Lung (tissue), 12 donors: ENCODE measurements around the gene GRIN2A. TPM values are rescaled to one million over a fixed set of nuclear protein-coding genes. Genes with fewer than 3 reads are reported as not detected.

Experiments used
- ATAC-seq: fragments of 200-7000 bp; cut with Tn5 transposase; one replicate; pipeline ENCODE4 v1.9.1; 2020; ENCODE audit warnings: moderate number of reproducible peaks; ENCODE audit not compliant: insufficient read depth, low FRiP score
- DNase-seq, 3 donors: peaks; one replicate each; pipeline ENCODE4 v3.0.0-alpha.2; 2013 to 2017
- H3K27ac ChIP-seq, 2 donors: one replicate each; pipeline ENCODE4 v1.5.1; 2013; ENCODE audit warnings: mild to moderate bottlenecking in 2 of 2, moderate library complexity in 2 of 2, control low read depth in 1 of 2, inconsistent platforms in 1 of 2, low read depth in 1 of 2, low read length in 1 of 2
- H3K27me3 ChIP-seq, 3 donors: one replicate each; pipeline ENCODE4 v1.5.1; 2013; ENCODE audit warnings: low read length in 2 of 3; ENCODE audit not compliant: control insufficient read depth in 3 of 3, insufficient read depth in 3 of 3
- H3K36me3 ChIP-seq, 4 donors: one replicate each; pipeline ENCODE4 v1.5.1; 2013; ENCODE audit warnings: low read length in 4 of 4, mild to moderate bottlenecking in 1 of 4, moderate library complexity in 1 of 4; ENCODE audit not compliant: control insufficient read depth in 4 of 4, insufficient read depth in 4 of 4
- H3K4me1 ChIP-seq, 5 donors: one replicate each; pipeline ENCODE4 v1.5.1; 2013; ENCODE audit warnings: low read length in 5 of 5, mild to moderate bottlenecking in 2 of 5, moderate library complexity in 1 of 5; ENCODE audit not compliant: control insufficient read depth in 5 of 5, insufficient read depth in 5 of 5
- H3K4me3 ChIP-seq: one replicate; pipeline ENCODE4 v1.5.1; 2013; ENCODE audit warnings: mild to moderate bottlenecking, control low read depth, moderate library complexity
- H3K9ac ChIP-seq, 2 donors: one replicate each; pipeline ENCODE4 v1.5.1; 2013; ENCODE audit warnings: low read length in 2 of 2, control low read depth in 1 of 2; ENCODE audit not compliant: insufficient read depth in 1 of 2
- H3K9me3 ChIP-seq, 4 donors: one replicate each; pipeline ENCODE4 v1.5.1; 2013; ENCODE audit warnings: low read length in 3 of 4, mild to moderate bottlenecking in 1 of 4, moderate library complexity in 1 of 4; ENCODE audit not compliant: control insufficient read depth in 4 of 4, insufficient read depth in 3 of 4
- WGBS, 2 donors: extraction: QIAGEN DNeasy Blood & Tissue Kit; methylation state at CpG; one replicate each; pipeline ENCODE4 v1.1.7; 2013; 5-methylcytosine and 5-hydroxymethylcytosine counted together
- polyA plus RNA-seq, 2 donors: library from polyadenylated mRNA; stranded (reverse); fragments of 200-250 nt; gene quantifications; one replicate each; pipeline ENCODE4 v1.2.1, GENCODE V29; 2013
- total RNA-seq, 2 donors: library from RNA; depleted of rRNA in 1 of 2; stranded (reverse); fragments of >200 nt in 1 of 2; gene quantifications; one replicate each; pipeline ENCODE4 v1.2.1, GENCODE V29; 2014 to 2021
- TF ChIP-seq, protein P1 (sequence below): IDR thresholded peaks from 2 replicates; pipeline ENCODE4 v1.5.1; 2012; ENCODE audit warnings: mild to moderate bottlenecking; ENCODE audit errors: control extremely low read depth, extremely low read depth
- donor health status: control.
- donor health status: control.
- donor health status: Bipolar disorder and iron deficiency.
- donor health status: healthy.
- donor health status: DM: yes; HTN: yes; CAD: no.

Gene GRIN2A
- total and polyA plus RNA-seq, 4 donors, result 0.02 to 0.37 (median 0.10) TPM

- 71 to 88% methylated on average over 3 of the region's 3 CpGs for WGBS, 2 donors
- Histone ChIP-seq H3K9ac (no peak overlapping the region), H3K27ac (no peak overlapping the region), H3K36me3 (no peaks in the 10 kb centered on the region), H3K27me3 (peaks cover 0 to 3% (median 0%) of the 10 kb centered on the region in 3 donors), H3K9me3 (no peaks in the 10 kb centered on the region), H3K4me3 (no peak overlapping the region), H3K4me1 (no peaks in the 10 kb centered on the region)
- no peak for ATAC-seq
- DNase-seq, result no peak
- TF ChIP-seq, protein P1, sequence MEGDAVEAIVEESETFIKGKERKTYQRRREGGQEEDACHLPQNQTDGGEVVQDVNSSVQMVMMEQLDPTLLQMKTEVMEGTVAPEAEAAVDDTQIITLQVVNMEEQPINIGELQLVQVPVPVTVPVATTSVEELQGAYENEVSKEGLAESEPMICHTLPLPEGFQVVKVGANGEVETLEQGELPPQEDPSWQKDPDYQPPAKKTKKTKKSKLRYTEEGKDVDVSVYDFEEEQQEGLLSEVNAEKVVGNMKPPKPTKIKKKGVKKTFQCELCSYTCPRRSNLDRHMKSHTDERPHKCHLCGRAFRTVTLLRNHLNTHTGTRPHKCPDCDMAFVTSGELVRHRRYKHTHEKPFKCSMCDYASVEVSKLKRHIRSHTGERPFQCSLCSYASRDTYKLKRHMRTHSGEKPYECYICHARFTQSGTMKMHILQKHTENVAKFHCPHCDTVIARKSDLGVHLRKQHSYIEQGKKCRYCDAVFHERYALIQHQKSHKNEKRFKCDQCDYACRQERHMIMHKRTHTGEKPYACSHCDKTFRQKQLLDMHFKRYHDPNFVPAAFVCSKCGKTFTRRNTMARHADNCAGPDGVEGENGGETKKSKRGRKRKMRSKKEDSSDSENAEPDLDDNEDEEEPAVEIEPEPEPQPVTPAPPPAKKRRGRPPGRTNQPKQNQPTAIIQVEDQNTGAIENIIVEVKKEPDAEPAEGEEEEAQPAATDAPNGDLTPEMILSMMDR, result no peak
Observed at GRCh38 chr16:9919460-9919859, 262.8 kb downstream of the GRIN2A start.

GRCh38 chr16:9917691-9918090 lies 264.5 kb downstream of the GRIN2A start:
- Histone ChIP-seq H3K9ac (no peak overlapping the region), H3K27ac (no peak overlapping the region), H3K4me3 (no peak overlapping the region), H3K27me3 (peaks cover 0 to 3% (median 0%) of the 10 kb centered on the region in 3 donors), H3K36me3 (no peaks in the 10 kb centered on the region), H3K9me3 (no peaks in the 10 kb centered on the region), H3K4me1 (no peaks in the 10 kb centered on the region)
- no peak for ATAC-seq
- WGBS, 2 donors, result 82 to 89% methylated on average over 6 of the region's 6 CpGs
- DNase-seq, result no peak
- TF ChIP-seq, protein P1, result no peak

DNA sequence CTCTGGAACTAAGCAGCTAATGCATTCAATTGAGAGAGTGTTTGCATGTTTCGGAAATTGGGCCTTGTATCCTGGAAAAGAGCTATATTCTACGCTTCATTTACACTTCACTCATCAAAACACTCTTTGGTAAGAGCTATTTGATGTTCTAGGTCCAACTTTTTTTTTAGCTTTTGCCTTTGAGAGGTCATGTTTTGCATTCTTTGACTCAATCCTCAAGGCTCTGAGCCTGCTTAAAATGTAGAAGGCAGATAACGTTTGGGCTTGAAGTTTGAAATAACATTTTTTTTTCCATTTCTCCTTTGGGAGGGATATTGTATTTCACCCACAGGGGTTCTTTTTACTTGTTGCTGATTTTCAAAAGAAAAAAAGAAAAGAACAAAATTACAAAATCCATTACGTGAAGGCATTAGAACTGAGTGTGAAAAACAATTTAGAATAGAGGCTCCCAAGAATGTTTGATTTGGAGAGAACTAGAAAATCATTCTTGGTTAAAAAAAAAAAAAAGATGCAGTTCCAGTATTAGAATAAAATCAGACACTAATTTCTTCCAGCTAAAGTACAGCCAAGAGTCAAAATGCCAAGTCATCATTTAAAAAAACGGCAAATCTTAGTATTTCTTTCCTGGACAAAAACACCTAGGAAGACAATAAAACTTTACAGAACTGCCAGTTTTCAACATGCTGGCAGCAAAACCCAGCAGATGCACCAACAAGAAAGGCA lies 268.5 kb downstream of the GRIN2A start:
- Histone ChIP-seq H3K4me1 (no peaks in the 10 kb centered on the region), H3K9ac (no peak overlapping the region), H3K4me3 (no peak overlapping the region), H3K27ac (no peak overlapping the region), H3K36me3 (no peaks in the 10 kb centered on the region), H3K9me3 (no peaks in the 10 kb centered on the region), H3K27me3 (peaks cover 0 to 3% (median 0%) of the 10 kb centered on the region in 3 donors)
- ATAC-seq, result no peak
- peak in 1 of 3 donors; percentile 4 for DNase-seq
- TF ChIP-seq, protein P1, result no peak
- 49 to 71% methylated on average over 5 of the region's 5 CpGs for WGBS, 2 donors

DNA sequence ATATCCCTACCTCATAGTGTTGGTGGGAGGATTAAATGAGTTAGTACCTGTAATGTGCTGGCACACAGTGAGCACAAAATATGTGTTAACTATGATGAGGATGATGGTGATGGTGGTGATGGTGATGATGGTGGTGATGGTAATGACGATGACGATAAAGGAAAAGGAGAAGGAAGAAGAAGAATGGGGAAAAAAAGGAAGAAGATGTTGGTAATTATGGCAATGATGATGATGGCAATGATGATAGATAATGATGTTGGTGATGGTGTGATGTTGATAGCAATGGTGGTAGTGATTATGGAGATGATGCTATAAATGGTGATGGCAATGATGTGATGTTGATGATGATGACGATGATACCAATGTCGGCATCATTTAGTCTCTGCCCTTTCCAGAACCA lies 270.2 kb downstream of the GRIN2A start:
- no peaks in the 10 kb centered on the region for H3K4me1 ChIP-seq
- DNase-seq (no peak), ATAC-seq (no peak)
- no peak overlapping the region for H3K27ac ChIP-seq
- peaks cover 0 to 3% (median 0%) of the 10 kb centered on the region in 3 donors for H3K27me3 ChIP-seq
- 93 to 95% methylated on average over 4 of the region's 4 CpGs for WGBS, 2 donors
- no peak overlapping the region for H3K4me3 ChIP-seq
- no peaks in the 10 kb centered on the region for H3K36me3 ChIP-seq
- H3K9ac ChIP-seq, result no peak overlapping the region
- TF ChIP-seq, protein P1, result no peak
- H3K9me3 ChIP-seq, result no peaks in the 10 kb centered on the region
